HG02885 (cell line): ENCODE measurements around the gene TMEM131L.

Experiments
- ATAC-seq: cut with Tn5 transposase; IDR thresholded peaks from one replicate; pipeline ENCODE4 v1.9.1; 2021; ENCODE audit warnings: mild to moderate bottlenecking; ENCODE audit not compliant: unreplicated experiment, poor library complexity

The TMEM131L gene

GRCh38 chr4:153518637-153519389 lies 52.7 kb downstream of the TMEM131L start:
- ATAC-seq = no peak

- no peak for ATAC-seq
Observed at GRCh38 chr4:153519687-153520086, 53.5 kb downstream of the TMEM131L start.

- no peak for ATAC-seq
Observed at GRCh38 chr4:153520227-153520626, 54.1 kb downstream of the TMEM131L start.

DNA sequence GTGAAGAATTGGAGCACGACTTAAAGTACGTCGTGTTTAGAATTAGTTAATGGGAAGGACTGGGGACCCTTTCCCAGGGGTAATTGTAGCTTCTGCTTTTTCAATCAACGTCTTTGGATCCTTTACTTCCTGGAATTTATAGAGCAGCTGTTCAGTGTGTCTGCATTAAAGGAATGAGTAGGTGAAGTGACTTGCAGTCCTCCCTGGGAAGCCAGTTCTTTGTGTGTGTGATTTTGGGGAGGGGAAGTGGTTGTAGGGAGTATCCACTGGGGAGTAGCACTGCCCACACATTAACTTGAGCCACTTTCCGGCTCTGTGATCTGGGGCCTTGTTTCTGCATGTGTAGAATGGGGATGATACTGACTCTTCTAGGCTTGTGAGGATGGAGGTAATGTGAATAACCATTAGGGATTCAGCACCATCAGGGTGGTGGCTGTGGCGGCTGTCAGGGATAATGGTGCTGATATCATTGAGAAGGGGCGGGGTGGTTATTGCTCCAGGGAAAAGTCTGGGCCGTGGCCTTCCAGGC lies 54.7 kb downstream of the TMEM131L start:
- peak; percentile 35 for ATAC-seq

DNA sequence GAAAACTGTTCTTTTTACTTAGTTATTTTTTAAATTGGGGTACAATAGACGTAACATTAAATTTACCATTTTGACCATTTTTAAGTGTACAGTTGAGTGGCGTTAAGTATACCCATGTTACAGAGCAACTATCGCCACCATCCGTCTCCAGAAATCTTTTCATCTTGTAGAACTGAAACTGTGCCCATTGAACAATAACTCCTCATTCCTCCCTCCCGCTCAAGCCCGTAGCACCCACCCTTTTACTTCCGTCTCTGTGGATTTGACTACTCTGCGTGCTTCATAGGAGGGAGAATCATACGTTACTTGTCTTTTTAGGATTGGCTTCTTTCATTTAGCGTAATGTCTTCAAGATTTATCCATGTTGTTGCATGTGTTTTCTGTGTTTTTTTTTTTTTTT lies 55.3 kb downstream of the TMEM131L start:
- ATAC-seq = no peak

DNA sequence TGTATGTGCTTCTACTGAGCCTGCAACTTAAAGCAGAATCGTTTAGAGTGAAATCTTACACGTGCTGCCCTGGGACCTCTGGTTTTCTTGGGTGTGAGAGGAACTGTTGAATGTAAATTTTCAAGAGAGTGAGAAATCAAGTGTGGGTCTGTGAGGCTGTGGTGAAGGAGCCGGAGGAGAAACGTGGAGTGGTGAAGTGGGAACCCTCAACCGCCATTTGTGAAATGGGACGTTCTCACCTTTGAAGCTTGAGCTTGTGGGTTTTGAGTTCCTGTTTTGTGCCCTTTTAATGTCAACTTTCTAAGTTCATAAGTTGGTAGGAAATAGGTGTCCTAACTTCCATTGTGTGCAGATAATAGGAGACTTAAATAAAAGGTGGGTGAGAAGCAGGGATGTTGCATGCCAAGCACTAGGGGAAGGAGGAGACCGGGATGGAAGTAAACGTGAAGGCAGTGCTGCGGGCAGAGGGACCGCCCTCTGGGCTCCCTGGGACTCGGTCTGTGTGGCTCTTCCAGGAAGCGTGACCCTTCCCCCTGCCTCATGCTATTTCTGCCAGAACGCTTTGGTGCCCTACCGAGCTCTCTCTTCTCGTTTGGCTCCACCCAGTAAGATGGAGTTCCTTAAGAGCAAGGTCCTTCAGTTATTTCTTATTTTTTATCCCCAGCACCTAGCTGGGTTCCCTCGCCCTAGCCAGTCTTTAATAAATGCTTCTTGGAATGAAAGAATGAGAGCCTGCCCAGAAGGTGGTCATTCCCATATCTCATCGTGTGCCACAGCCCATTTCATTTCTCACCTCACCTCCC lies 56.0 kb downstream of the TMEM131L start:
- ATAC-seq = peak; percentile 23

- ATAC-seq = peak; percentile 52
Observed at GRCh38 chr4:153522802-153523094, 56.6 kb downstream of the TMEM131L start.

DNA sequence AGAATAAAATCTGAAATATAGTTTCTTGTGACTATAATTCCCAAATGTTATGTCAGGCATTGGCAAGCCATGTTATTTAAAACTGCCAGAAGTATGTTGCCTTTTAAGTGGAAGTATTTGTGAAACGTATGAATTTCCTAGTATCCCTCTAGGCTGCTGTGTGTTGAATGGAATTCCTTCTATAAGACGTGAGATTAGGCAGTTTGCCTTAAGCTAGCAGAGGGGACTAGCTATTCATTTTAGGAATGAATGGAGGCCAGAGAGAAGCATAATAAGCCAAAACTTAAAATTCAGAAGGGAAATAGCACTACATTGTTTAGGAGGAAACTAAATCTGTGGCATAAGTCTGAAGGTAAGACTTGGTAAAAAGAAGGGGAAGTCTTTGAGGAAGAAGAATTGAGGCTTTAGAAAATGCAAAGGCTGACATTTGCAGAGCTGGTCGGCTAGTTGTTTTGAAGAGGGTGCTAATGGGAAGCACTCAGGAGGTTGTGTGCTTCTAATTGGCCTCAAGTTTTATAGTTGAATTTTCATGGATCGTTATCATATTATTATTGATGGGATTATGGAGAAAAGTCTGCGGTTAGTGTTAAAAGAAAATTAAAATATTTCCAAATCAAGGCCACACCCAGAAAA lies 57.1 kb downstream of the TMEM131L start:
- no peak for ATAC-seq

DNA sequence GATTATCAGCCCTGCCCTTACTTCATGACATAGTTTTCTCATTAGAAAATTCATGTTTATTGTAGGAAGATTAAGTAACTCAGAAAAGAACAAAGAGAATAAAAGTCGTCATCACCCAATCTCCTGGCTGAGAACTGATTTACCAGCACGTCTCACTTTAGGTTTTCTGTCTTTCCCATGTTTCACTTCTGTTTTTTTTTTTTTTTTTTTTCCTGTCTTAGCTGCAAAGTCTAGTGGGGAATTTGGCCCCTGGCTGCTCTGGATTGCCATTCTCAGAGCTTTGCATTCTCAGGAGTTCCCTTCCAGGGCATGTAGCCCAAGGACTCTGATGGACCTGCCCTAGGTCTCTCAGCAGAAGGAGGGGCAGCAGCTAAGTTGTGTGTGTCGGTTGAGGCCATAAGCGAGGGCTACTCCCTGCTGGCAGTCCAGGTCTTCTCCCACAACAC lies 57.8 kb downstream of the TMEM131L start:
- no peak for ATAC-seq

- ATAC-seq = no peak
Observed at GRCh38 chr4:153524682-153525081, 58.5 kb downstream of the TMEM131L start.

GRCh38 chr4:153527690-153528089 lies 61.5 kb downstream of the TMEM131L start:
- ATAC-seq = no peak

GRCh38 chr4:153528705-153529485 lies 62.7 kb downstream of the TMEM131L start:
- peak; percentile 72 for ATAC-seq

- no peak for ATAC-seq
Observed at GRCh38 chr4:153529646-153530045, 63.5 kb downstream of the TMEM131L start.

- ATAC-seq = no peak
Observed at GRCh38 chr4:153530284-153530999, 64.3 kb downstream of the TMEM131L start.

DNA sequence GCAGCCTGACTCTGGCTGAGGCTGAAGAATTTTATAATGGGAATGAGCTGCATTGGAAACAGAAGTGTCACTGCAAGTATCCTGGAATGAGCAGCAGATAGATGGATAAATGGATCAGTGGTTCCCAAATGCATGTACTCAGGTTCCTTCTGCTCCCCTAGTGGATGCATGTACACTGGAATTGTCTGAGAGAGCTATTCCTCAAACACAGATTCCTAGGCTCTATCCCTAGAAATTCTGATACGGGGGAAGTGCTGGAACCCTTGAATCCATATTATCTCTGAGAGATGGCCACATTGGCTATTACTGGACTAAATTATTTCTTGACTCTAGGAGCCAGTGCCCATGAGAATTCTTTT lies 64.8 kb downstream of the TMEM131L start:
- ATAC-seq = no peak

DNA sequence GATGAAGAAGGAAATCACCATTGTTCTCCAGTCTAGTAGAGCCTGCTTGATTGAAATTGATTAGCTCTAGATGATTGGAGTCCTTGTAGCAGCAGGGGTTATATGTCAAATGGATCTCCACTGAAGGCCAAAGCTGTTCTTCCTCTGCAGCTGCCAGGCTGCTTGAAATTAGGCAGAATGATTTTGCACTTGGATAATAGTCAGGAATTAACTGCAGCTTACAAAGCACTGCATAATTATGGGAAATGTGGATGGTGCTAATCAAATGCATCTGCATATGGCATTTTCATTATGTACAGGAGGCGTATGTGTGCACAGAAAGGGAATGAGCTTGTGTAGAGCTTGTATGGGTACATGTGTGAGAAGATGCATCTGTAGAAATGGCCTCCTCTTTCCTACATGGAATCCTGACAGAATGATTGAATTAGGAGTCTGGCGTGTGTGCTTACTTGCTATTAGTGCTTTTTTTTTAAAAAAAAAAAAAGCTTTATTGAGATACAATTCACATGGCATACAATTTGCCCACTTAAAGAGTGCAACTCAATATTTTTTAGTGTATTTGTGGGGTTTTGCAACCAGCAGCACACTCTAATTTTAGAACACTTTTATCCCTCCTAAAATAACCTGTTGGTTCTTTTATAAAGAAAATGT lies 65.9 kb downstream of the TMEM131L start:
- no peak for ATAC-seq

- no peak for ATAC-seq
Observed at GRCh38 chr4:153532636-153533035, 66.5 kb downstream of the TMEM131L start.

DNA sequence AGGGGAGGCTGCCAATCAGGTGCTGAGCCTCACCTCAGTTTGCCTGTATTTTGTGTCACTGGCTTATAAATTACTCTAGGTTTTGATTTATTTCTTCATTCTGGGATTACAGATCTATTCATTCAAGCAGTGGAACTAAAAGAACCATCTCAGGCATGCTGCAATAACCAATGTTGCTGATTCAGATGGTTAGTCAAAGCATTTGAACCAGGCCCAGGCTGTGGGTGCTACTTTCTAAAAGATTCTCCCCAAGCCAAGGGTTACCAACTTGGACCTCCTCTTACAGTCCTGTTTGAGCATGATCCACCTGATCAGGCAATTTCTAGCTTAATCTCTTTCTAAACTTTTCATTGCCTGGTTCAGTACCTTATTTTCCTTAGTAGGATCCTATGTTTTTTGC lies 67.2 kb downstream of the TMEM131L start:
- no peak for ATAC-seq
